Nephron progenitor cell (in vitro differentiated cells): ENCODE measurements around the gene OSTC.

Experiments used
- DNase-seq: peaks from one replicate; pipeline ENCODE4 v3.0.0; 2021
- H3K27ac Mint-ChIP-seq: 2 replicates; pipeline ENCODE4 v1.8.0; 2021; ENCODE audit warnings: mild to moderate bottlenecking, moderate library complexity, mixed read lengths
- H3K27me3 Mint-ChIP-seq: 2 replicates; pipeline ENCODE4 v1.8.0; 2021; ENCODE audit warnings: mild to moderate bottlenecking, low read depth, mixed read lengths; ENCODE audit not compliant: poor library complexity
- H3K36me3 Mint-ChIP-seq: 2 replicates; pipeline ENCODE4 v1.8.0; 2021; ENCODE audit warnings: low read depth, mixed read lengths
- H3K4me1 Mint-ChIP-seq: 2 replicates; pipeline ENCODE4 v1.8.0; 2021; ENCODE audit warnings: mixed read lengths
- H3K4me3 Mint-ChIP-seq: 2 replicates; pipeline ENCODE4 v1.8.0; 2021; ENCODE audit warnings: mild to moderate bottlenecking, moderate library complexity, mixed read lengths
- H3K9me3 Mint-ChIP-seq: 2 replicates; pipeline ENCODE4 v1.8.0; 2021; ENCODE audit warnings: mild to moderate bottlenecking, moderate library complexity, mixed read lengths
- TF ChIP-seq, protein P1 (sequence below): fragments of 200-600 bp; sonication (generic); IDR thresholded peaks from 2 replicates; pipeline ENCODE4 v1.5.0; 2021; ENCODE audit warnings: antibody characterized with exemption

OSTC gene

DNA sequence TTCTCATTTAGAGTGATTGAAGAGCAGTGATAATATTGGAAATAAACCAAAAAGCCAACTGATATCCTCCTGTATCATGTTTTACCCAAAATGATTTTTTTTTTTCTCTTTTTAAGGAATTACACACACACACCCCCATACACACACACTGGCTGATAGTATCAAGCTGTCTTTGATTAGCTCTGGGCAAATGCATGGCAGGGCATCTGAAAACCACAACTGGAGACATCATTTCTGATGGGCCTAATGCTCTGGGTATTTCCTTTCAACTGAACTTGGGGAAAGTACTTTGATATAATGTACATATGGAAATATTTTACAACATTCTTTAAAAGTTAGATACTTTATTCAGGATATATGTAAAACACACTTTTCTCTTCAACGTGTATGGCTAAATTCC is 14.2 kb upstream of the OSTC start:
- H3K27me3 Mint-ChIP-seq, result no peaks in the 10 kb centered on the region
- DNase-seq, result no peak
- TF ChIP-seq, protein P1, sequence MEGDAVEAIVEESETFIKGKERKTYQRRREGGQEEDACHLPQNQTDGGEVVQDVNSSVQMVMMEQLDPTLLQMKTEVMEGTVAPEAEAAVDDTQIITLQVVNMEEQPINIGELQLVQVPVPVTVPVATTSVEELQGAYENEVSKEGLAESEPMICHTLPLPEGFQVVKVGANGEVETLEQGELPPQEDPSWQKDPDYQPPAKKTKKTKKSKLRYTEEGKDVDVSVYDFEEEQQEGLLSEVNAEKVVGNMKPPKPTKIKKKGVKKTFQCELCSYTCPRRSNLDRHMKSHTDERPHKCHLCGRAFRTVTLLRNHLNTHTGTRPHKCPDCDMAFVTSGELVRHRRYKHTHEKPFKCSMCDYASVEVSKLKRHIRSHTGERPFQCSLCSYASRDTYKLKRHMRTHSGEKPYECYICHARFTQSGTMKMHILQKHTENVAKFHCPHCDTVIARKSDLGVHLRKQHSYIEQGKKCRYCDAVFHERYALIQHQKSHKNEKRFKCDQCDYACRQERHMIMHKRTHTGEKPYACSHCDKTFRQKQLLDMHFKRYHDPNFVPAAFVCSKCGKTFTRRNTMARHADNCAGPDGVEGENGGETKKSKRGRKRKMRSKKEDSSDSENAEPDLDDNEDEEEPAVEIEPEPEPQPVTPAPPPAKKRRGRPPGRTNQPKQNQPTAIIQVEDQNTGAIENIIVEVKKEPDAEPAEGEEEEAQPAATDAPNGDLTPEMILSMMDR, result no peak
- H3K36me3 Mint-ChIP-seq, result peaks cover 45% of the 10 kb centered on the region
- no peaks in the 10 kb centered on the region for H3K9me3 Mint-ChIP-seq
- peak overlapping the region; percentile 44 for H3K27ac Mint-ChIP-seq
- peaks cover 17% of the 10 kb centered on the region for H3K4me1 Mint-ChIP-seq
- H3K4me3 Mint-ChIP-seq, result no peak overlapping the region

GRCh38 chr4:108637856-108638255 is 12.5 kb upstream of the OSTC start:
- Mint-ChIP-seq H3K27me3 (no peaks in the 10 kb centered on the region), H3K9me3 (no peaks in the 10 kb centered on the region), H3K4me1 (peaks cover 13% of the 10 kb centered on the region), H3K27ac (no peak overlapping the region), H3K36me3 (peaks cover 32% of the 10 kb centered on the region), H3K4me3 (no peak overlapping the region)
- TF ChIP-seq, protein P1, result peak; percentile 13
- no peak for DNase-seq

DNA sequence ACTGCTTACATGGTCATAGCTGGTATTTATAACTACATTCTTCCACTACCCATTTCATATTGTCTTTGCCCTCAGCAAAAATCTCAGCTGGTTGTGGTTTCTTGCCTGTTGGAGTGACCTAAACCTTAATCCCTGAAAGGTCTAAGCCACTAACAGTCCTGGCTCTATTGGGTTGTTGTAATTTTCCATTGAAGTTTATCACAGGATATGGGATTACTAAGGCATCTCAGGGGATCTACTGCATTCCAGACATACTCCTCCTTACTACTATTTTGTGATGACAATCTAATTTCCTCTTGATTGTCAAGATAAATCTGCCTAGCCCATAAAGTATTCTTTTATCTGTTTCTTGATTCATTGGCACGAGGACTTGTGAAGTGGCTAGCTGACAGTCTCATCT is 6.2 kb upstream of the OSTC start:
- Mint-ChIP-seq H3K36me3 (no peaks in the 10 kb centered on the region), H3K27ac (no peak overlapping the region)

GRCh38 chr4:108646706-108647105 is 3.7 kb upstream of the OSTC start:
- no peak overlapping the region for H3K27ac Mint-ChIP-seq
- H3K9me3 Mint-ChIP-seq, result no peaks in the 10 kb centered on the region
- TF ChIP-seq, protein P1, result no peak
- H3K27me3 Mint-ChIP-seq, result peaks cover 4% of the 10 kb centered on the region
- H3K36me3 Mint-ChIP-seq, result no peaks in the 10 kb centered on the region
- H3K4me3 Mint-ChIP-seq, result no peak overlapping the region
- DNase-seq, result no peak
- H3K4me1 Mint-ChIP-seq, result peaks cover 15% of the 10 kb centered on the region

More for the DNA sequence above, 6.2 kb upstream of the OSTC start:
- H3K4me1 Mint-ChIP-seq, result peaks cover 4% of the 10 kb centered on the region
- TF ChIP-seq, protein P1, result no peak
- H3K4me3 Mint-ChIP-seq, result no peak overlapping the region
- no peaks in the 10 kb centered on the region for H3K9me3 Mint-ChIP-seq
- DNase-seq, result no peak
- H3K27me3 Mint-ChIP-seq, result no peaks in the 10 kb centered on the region

GRCh38 chr4:108649863-108650211 is 562 bp upstream of the OSTC start:
- Mint-ChIP-seq H3K9me3 (no peaks in the 10 kb centered on the region), H3K27me3 (peaks cover 4% of the 10 kb centered on the region), H3K4me1 (peaks cover 25% of the 10 kb centered on the region), H3K27ac (peak overlapping the region; percentile 100), H3K4me3 (peak overlapping the region; percentile 99), H3K36me3 (peaks cover 20% of the 10 kb centered on the region)
- TF ChIP-seq, protein P1, result no peak
- no peak for DNase-seq

DNA sequence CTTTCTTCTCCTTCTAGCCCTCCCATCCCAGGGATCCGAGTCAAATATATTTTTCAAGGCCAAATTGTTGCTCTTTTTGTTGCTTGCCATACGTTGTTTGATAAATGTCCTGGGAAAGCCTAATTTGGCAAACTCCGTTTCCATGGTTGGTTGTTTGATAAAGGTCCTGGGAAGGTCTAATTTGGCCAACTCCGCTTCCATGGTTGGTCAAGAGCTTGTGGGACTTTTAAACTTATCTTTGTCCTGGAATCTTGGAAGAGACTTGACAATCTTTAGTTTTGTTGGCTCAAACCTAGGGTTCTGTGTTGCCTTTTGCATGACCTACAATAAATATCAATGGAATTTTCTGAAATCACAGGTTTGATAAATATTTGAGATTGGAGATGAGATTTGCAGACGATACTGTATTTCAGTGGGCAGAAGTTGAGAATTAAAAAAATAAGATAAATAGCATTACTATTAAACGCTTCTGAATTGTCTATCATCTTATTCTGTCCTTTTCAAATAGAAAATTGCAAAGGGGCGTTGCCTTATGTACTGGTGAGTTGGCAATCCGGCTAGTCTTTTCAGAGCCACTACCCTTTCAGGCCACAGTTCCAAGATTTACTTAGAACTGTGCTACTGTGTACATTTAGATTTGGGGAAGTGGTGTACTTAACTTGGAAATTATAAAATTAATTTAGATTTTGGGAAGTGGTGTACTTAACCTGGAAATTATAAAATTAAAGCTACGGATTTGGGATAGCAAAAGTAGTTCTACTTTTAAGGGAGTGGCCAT is 804 bp downstream of the OSTC start:
- no peaks in the 10 kb centered on the region for H3K9me3 Mint-ChIP-seq
- H3K4me3 Mint-ChIP-seq, result peak overlapping the region; percentile 99
- no peak for DNase-seq

More for the DNA sequence above, 804 bp downstream of the OSTC start:
- Mint-ChIP-seq H3K36me3 (peaks cover 31% of the 10 kb centered on the region), H3K27me3 (peaks cover 4% of the 10 kb centered on the region), H3K27ac (peak overlapping the region; percentile 100), H3K4me1 (peaks cover 25% of the 10 kb centered on the region)
- TF ChIP-seq, protein P1, result no peak
